A549 (cell line): ENCODE measurements around the gene ABCG5.

ENCODE experiments used
- ESRRA ChIP-seq: fragments of 150-350 bp; IDR thresholded peaks from 2 replicates; pipeline ENCODE4 v1.6.1; 2014; ENCODE audit warnings: mild to moderate bottlenecking, low read length, borderline replicate concordance
- JUN ChIP-seq, 2 experiments: fragments of >200 bp; sonication (Bioruptor Twin); formaldehyde crosslinking; IDR thresholded peaks; 2 replicates in 1 of 2; 3 replicates in 1 of 2; pipeline ENCODE4 v1.6.1; 2016 to 2017
- TF ChIP-seq, protein P1 (sequence below): IDR thresholded peaks from 2 replicates; pipeline ENCODE4 v1.6.1; 2012; ENCODE audit warnings: low read depth, borderline replicate concordance
- TF ChIP-seq, protein P2 (sequence below): fragments of >200 bp; sonication (Bioruptor Twin); formaldehyde crosslinking; IDR thresholded peaks from 3 replicates; pipeline ENCODE4 v1.5.1; 2016

DNA sequence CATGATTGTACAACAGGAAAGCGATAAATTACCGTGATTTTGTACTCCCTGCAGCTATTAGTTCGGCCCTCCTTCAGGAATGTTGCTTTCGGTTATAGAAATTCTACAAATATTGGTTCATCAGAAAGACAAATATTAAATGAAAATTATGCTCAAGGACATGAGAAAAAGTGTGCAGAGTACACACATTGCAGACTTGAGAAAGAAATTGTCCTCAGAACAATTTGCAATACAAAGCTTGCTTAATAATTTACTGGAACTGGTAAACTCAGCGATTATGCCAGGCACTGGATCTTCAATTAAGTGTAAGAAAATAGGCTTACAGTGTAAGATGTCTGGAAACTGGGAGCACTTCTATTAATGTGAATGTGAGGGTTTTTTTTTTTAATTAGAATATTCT is 46.0 kb upstream of the ABCG5 start:
- TF ChIP-seq JUN (IDR thresholded peaks at IDR 0.05) = no peak
- no peak for TF ChIP-seq ESRRA
- TF ChIP-seq, protein P1, sequence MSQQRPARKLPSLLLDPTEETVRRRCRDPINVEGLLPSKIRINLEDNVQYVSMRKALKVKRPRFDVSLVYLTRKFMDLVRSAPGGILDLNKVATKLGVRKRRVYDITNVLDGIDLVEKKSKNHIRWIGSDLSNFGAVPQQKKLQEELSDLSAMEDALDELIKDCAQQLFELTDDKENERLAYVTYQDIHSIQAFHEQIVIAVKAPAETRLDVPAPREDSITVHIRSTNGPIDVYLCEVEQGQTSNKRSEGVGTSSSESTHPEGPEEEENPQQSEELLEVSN = no peak
- TF ChIP-seq, protein P2, sequence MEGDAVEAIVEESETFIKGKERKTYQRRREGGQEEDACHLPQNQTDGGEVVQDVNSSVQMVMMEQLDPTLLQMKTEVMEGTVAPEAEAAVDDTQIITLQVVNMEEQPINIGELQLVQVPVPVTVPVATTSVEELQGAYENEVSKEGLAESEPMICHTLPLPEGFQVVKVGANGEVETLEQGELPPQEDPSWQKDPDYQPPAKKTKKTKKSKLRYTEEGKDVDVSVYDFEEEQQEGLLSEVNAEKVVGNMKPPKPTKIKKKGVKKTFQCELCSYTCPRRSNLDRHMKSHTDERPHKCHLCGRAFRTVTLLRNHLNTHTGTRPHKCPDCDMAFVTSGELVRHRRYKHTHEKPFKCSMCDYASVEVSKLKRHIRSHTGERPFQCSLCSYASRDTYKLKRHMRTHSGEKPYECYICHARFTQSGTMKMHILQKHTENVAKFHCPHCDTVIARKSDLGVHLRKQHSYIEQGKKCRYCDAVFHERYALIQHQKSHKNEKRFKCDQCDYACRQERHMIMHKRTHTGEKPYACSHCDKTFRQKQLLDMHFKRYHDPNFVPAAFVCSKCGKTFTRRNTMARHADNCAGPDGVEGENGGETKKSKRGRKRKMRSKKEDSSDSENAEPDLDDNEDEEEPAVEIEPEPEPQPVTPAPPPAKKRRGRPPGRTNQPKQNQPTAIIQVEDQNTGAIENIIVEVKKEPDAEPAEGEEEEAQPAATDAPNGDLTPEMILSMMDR = no peak
